C4-2B (cell line): Measurements from ENCODE around the gene LRP5.

Source experiments
- H3K27ac ChIP-seq: fragments of 450-650 bp; 2 replicates; pipeline ENCODE4 v1.5.1; 2017
- ZFX ChIP-seq: fragments of 450-650 bp; IDR thresholded peaks from 2 replicates; pipeline ENCODE4 v1.6.1; 2017
- TF ChIP-seq, protein P1 (sequence below): fragments of 450-650 bp; conservative IDR thresholded peaks from 2 replicates; pipeline ENCODE4 v1.5.1; 2017; ENCODE audit warnings: mild to moderate bottlenecking

Gene LRP5

GRCh38 chr11:68380786-68381622 lies 68.6 kb downstream of the LRP5 start:
- TF ChIP-seq, protein P1, sequence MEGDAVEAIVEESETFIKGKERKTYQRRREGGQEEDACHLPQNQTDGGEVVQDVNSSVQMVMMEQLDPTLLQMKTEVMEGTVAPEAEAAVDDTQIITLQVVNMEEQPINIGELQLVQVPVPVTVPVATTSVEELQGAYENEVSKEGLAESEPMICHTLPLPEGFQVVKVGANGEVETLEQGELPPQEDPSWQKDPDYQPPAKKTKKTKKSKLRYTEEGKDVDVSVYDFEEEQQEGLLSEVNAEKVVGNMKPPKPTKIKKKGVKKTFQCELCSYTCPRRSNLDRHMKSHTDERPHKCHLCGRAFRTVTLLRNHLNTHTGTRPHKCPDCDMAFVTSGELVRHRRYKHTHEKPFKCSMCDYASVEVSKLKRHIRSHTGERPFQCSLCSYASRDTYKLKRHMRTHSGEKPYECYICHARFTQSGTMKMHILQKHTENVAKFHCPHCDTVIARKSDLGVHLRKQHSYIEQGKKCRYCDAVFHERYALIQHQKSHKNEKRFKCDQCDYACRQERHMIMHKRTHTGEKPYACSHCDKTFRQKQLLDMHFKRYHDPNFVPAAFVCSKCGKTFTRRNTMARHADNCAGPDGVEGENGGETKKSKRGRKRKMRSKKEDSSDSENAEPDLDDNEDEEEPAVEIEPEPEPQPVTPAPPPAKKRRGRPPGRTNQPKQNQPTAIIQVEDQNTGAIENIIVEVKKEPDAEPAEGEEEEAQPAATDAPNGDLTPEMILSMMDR, result no peak
- peak overlapping the region; percentile 76 for H3K27ac ChIP-seq

- no peak overlapping the region for H3K27ac ChIP-seq
- no peak for TF ChIP-seq ZFX
- TF ChIP-seq, protein P1, result no peak
Observed at GRCh38 chr11:68381716-68382115, 69.3 kb downstream of the LRP5 start.

GRCh38 chr11:68382358-68382998 lies 70.1 kb downstream of the LRP5 start:
- no peak overlapping the region for H3K27ac ChIP-seq
- TF ChIP-seq ZFX, result no peak
- TF ChIP-seq, protein P1, result no peak

- H3K27ac ChIP-seq, result no peak overlapping the region
Observed at GRCh38 chr11:68383976-68384501, 71.6 kb downstream of the LRP5 start.

GRCh38 chr11:68384530-68385081 lies 72.2 kb downstream of the LRP5 start:
- TF ChIP-seq ZFX, result no peak
- TF ChIP-seq, protein P1, result no peak
- H3K27ac ChIP-seq, result no peak overlapping the region

More at GRCh38 chr11:68383976-68384501, 71.6 kb downstream of the LRP5 start:
- TF ChIP-seq ZFX, result no peak
- TF ChIP-seq, protein P1, result peak; percentile 99

DNA sequence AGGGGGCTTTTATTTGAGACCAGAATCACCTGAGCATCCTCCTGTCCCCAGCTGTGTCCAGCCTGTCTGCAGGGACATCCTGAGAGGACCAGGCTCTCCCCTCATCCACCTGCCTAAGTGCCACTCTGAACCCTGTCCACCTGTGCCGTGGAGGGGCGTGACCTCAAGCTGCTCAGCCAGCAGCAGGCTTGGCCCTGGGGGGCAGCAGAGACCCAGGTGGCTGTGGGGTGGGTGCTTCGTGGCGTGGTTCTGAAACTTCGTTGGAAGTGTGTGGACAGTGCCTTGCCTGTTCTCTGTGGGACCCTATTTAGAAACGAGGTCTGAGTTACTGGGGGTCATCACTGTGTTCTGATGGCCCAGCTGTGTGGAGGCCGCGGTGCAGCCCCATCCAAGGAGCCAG lies 72.7 kb downstream of the LRP5 start:
- no peak for TF ChIP-seq ZFX
- H3K27ac ChIP-seq, result no peak overlapping the region

DNA sequence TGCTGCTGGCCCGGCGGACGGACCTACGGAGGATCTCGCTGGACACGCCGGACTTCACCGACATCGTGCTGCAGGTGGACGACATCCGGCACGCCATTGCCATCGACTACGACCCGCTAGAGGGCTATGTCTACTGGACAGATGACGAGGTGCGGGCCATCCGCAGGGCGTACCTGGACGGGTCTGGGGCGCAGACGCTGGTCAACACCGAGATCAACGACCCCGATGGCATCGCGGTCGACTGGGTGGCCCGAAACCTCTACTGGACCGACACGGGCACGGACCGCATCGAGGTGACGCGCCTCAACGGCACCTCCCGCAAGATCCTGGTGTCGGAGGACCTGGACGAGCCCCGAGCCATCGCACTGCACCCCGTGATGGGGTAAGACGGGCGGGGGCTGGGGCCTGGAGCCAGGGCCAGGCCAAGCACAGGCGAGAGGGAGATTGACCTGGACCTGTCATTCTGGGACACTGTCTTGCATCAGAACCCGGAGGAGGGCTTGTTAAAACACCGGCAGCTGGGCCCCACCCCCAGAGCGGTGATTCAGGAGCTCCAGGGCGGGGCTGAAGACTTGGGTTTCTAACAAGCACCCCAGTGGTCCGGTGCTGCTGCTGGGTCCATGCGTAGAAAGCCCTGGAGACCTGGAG lies 74.1 kb downstream of the LRP5 start:
- TF ChIP-seq ZFX, result no peak
- TF ChIP-seq, protein P1, result no peak
- H3K27ac ChIP-seq, result no peak overlapping the region
